Fibroblast of lung (primary cell): ENCODE data around the gene TRPM4.

Experiments used
- EZH2 ChIP-seq: IDR thresholded peaks from 2 replicates; pipeline ENCODE4 v1.5.1; 2012; ENCODE audit warnings: low read length, control low read depth, mild to moderate bottlenecking; ENCODE audit errors: missing control alignments
- TF ChIP-seq, protein P1 (sequence below), 2 donors: IDR thresholded peaks in 1 of 2; conservative IDR thresholded peaks in 1 of 2; 1 replicate in 1 of 2; 2 replicates in 1 of 2; pipeline ENCODE4 v1.5.1; 2011 to 2012; ENCODE audit warnings: low read length in 2 of 2, control low read depth in 1 of 2, inconsistent platforms in 1 of 2, low read depth in 1 of 2, mild to moderate bottlenecking in 1 of 2

DNA sequence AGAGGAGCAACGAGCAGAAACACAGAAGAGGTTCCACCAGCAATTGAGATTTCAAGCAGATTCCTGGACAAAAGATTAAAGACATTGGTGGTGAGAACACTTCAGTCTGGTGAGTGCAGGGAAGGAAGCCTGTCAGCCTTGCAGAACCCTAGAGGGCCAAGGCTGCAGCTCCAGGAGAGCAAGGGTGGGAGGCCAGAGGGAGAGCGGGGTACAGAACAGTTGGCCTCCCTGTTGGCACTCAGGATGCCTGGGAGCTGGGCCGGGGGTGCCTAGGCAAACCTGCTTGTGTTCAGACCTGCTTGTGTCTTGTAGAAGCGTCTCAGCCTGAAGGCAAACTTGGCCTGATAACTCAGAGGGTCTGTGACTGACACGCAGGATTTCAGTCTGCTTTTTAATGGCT is 48.5 kb upstream of the TRPM4 start:
- TF ChIP-seq, protein P1, sequence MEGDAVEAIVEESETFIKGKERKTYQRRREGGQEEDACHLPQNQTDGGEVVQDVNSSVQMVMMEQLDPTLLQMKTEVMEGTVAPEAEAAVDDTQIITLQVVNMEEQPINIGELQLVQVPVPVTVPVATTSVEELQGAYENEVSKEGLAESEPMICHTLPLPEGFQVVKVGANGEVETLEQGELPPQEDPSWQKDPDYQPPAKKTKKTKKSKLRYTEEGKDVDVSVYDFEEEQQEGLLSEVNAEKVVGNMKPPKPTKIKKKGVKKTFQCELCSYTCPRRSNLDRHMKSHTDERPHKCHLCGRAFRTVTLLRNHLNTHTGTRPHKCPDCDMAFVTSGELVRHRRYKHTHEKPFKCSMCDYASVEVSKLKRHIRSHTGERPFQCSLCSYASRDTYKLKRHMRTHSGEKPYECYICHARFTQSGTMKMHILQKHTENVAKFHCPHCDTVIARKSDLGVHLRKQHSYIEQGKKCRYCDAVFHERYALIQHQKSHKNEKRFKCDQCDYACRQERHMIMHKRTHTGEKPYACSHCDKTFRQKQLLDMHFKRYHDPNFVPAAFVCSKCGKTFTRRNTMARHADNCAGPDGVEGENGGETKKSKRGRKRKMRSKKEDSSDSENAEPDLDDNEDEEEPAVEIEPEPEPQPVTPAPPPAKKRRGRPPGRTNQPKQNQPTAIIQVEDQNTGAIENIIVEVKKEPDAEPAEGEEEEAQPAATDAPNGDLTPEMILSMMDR (conservative IDR thresholded peaks at IDR 0.05 in 1 of 2, IDR thresholded peaks at IDR 0.05 in 1 of 2; ENCODE audit: low read depth in 1 of 2, low read length in 2 of 2), result no peak
- TF ChIP-seq EZH2, result no peak
